GM18507 (cell line): ENCODE data around the gene CALML3.

Experiments used
- DNase-seq: peaks from one replicate; pipeline ENCODE4 v3.0.0; 2011; ENCODE audit warnings: low read depth; ENCODE audit not compliant: insufficient read length; ENCODE audit errors: extremely low spot score
- FAIRE-seq: peaks from 2 replicates; lab custom pipeline; 2011; peaks lifted over from hg19 to GRCh38; lab: Jason Lieb, UNC

CALML3 gene

GRCh38 chr10:5563321-5563961 is 38.7 kb downstream of the CALML3 start:
- no peak for DNase-seq
- FAIRE-seq = no peak

- DNase-seq (no peak), FAIRE-seq (no peak)
Measured at GRCh38 chr10:5563991-5564536, 39.3 kb downstream of the CALML3 start.

- DNase-seq = no peak
- FAIRE-seq = no peak
Measured at GRCh38 chr10:5564537-5565204, 39.9 kb downstream of the CALML3 start.

GRCh38 chr10:5565205-5565545 is 40.4 kb downstream of the CALML3 start:
- DNase-seq (no peak), FAIRE-seq (no peak)

- FAIRE-seq (no peak), DNase-seq (no peak)
Measured at GRCh38 chr10:5565671-5566581, 41.2 kb downstream of the CALML3 start.

- DNase-seq = no peak
- FAIRE-seq = no peak
Measured at GRCh38 chr10:5566614-5567013, 41.9 kb downstream of the CALML3 start.

GRCh38 chr10:5567477-5567876 is 42.7 kb downstream of the CALML3 start:
- FAIRE-seq = no peak
- DNase-seq = no peak

- DNase-seq (no peak), FAIRE-seq (no peak)
Measured at GRCh38 chr10:5568984-5569383, 44.2 kb downstream of the CALML3 start.

GRCh38 chr10:5569568-5569967 is 44.8 kb downstream of the CALML3 start:
- DNase-seq = no peak
- FAIRE-seq = no peak

- no peak for DNase-seq
- no peak for FAIRE-seq
Measured at GRCh38 chr10:5570007-5570655, 45.4 kb downstream of the CALML3 start.

GRCh38 chr10:5570979-5571810 is 46.4 kb downstream of the CALML3 start:
- DNase-seq (no peak), FAIRE-seq (no peak)

- DNase-seq (no peak), FAIRE-seq (no peak)
Measured at GRCh38 chr10:5571826-5572225, 47.1 kb downstream of the CALML3 start.

GRCh38 chr10:5573319-5573950 is 48.7 kb downstream of the CALML3 start:
- FAIRE-seq (no peak), DNase-seq (no peak)

- DNase-seq (no peak), FAIRE-seq (no peak)
Measured at GRCh38 chr10:5573968-5574641, 49.3 kb downstream of the CALML3 start.

GRCh38 chr10:5574642-5575131 is 49.9 kb downstream of the CALML3 start:
- FAIRE-seq (no peak), DNase-seq (no peak)

GRCh38 chr10:5575144-5575481 is 50.4 kb downstream of the CALML3 start:
- FAIRE-seq = no peak
- no peak for DNase-seq

- FAIRE-seq (no peak), DNase-seq (no peak)
Measured at GRCh38 chr10:5575482-5576153, 50.9 kb downstream of the CALML3 start.
